ENCODE measurements around the gene HEMK1.

Gene HEMK1

GRCh38 chr3:50633230-50633790, 64.0 kb downstream of the HEMK1 start:
- H3K9me3 ChIP-seq (ENCODE audit: control insufficient read depth, low read length): no peaks in the 10 kb centered on the region
- DNase-seq: no peak
- H3K4me3 ChIP-seq (ENCODE audit: insufficient read depth, low read depth, low read length, poor library complexity, severe bottlenecking): no peak overlapping the region
- peaks cover 4% of the 10 kb centered on the region for H3K36me3 ChIP-seq (ENCODE audit: control insufficient read depth, insufficient read depth, low read length)
- H3K4me1 ChIP-seq (ENCODE audit: control insufficient read depth, insufficient read depth, low read length, poor library complexity, severe bottlenecking): peaks cover 43% of the 10 kb centered on the region
- H3K27ac ChIP-seq (ENCODE audit: insufficient read depth, low read length, poor library complexity, severe bottlenecking): no peak overlapping the region
- H3K27me3 ChIP-seq (replicated peaks; ENCODE audit: control insufficient read depth, insufficient read depth, low read length, poor library complexity, severe bottlenecking): no peaks in the 10 kb centered on the region

GRCh38 chr3:50635066-50635465, 65.7 kb downstream of the HEMK1 start:
- H3K27me3 ChIP-seq (replicated peaks; ENCODE audit: control insufficient read depth, insufficient read depth, low read length, poor library complexity, severe bottlenecking): no peaks in the 10 kb centered on the region
- H3K27ac ChIP-seq (ENCODE audit: insufficient read depth, low read length, poor library complexity, severe bottlenecking): no peak overlapping the region
- H3K36me3 ChIP-seq (ENCODE audit: control insufficient read depth, insufficient read depth, low read length): peaks cover 15% of the 10 kb centered on the region
- no peak for DNase-seq
- peaks cover 40% of the 10 kb centered on the region for H3K4me1 ChIP-seq (ENCODE audit: control insufficient read depth, insufficient read depth, low read length, poor library complexity, severe bottlenecking)
- no peak overlapping the region for H3K4me3 ChIP-seq (ENCODE audit: insufficient read depth, low read depth, low read length, poor library complexity, severe bottlenecking)
- H3K9me3 ChIP-seq (ENCODE audit: control insufficient read depth, low read length): no peaks in the 10 kb centered on the region

GRCh38 chr3:50637011-50637410, 67.7 kb downstream of the HEMK1 start:
- H3K4me1 ChIP-seq (ENCODE audit: control insufficient read depth, insufficient read depth, low read length, poor library complexity, severe bottlenecking): peaks cover 25% of the 10 kb centered on the region
- DNase-seq: no peak
- peaks cover 35% of the 10 kb centered on the region for H3K36me3 ChIP-seq (ENCODE audit: control insufficient read depth, insufficient read depth, low read length)
- no peak overlapping the region for H3K4me3 ChIP-seq (ENCODE audit: insufficient read depth, low read depth, low read length, poor library complexity, severe bottlenecking)
- H3K9me3 ChIP-seq (ENCODE audit: control insufficient read depth, low read length): no peaks in the 10 kb centered on the region
- H3K27ac ChIP-seq (ENCODE audit: insufficient read depth, low read length, poor library complexity, severe bottlenecking): no peak overlapping the region
- H3K27me3 ChIP-seq (replicated peaks; ENCODE audit: control insufficient read depth, insufficient read depth, low read length, poor library complexity, severe bottlenecking): no peaks in the 10 kb centered on the region

- no peaks in the 10 kb centered on the region for H3K27me3 ChIP-seq (replicated peaks; ENCODE audit: control insufficient read depth, insufficient read depth, low read length, poor library complexity, severe bottlenecking)
- H3K4me1 ChIP-seq (ENCODE audit: control insufficient read depth, insufficient read depth, low read length, poor library complexity, severe bottlenecking): peaks cover 16% of the 10 kb centered on the region
- no peak overlapping the region for H3K27ac ChIP-seq (ENCODE audit: insufficient read depth, low read length, poor library complexity, severe bottlenecking)
- H3K9me3 ChIP-seq (ENCODE audit: control insufficient read depth, low read length): no peaks in the 10 kb centered on the region
- H3K4me3 ChIP-seq (ENCODE audit: insufficient read depth, low read depth, low read length, poor library complexity, severe bottlenecking): no peak overlapping the region
- no peak for DNase-seq
- peaks cover 42% of the 10 kb centered on the region for H3K36me3 ChIP-seq (ENCODE audit: control insufficient read depth, insufficient read depth, low read length)
Measured at GRCh38 chr3:50637945-50638344, 68.6 kb downstream of the HEMK1 start.

GRCh38 chr3:50639055-50639494, 69.8 kb downstream of the HEMK1 start:
- Histone ChIP-seq H3K9me3 (ENCODE audit: control insufficient read depth, low read length) (no peaks in the 10 kb centered on the region), H3K36me3 (ENCODE audit: control insufficient read depth, insufficient read depth, low read length) (peaks cover 53% of the 10 kb centered on the region), H3K4me3 (ENCODE audit: insufficient read depth, low read depth, low read length, poor library complexity, severe bottlenecking) (no peak overlapping the region), H3K27me3 (replicated peaks; ENCODE audit: control insufficient read depth, insufficient read depth, low read length, poor library complexity, severe bottlenecking) (no peaks in the 10 kb centered on the region), H3K27ac (ENCODE audit: insufficient read depth, low read length, poor library complexity, severe bottlenecking) (no peak overlapping the region), H3K4me1 (ENCODE audit: control insufficient read depth, insufficient read depth, low read length, poor library complexity, severe bottlenecking) (peaks cover 16% of the 10 kb centered on the region)
- no peak for DNase-seq

- Histone ChIP-seq H3K27me3 (replicated peaks; ENCODE audit: control insufficient read depth, insufficient read depth, low read length, poor library complexity, severe bottlenecking) (no peaks in the 10 kb centered on the region), H3K4me1 (ENCODE audit: control insufficient read depth, insufficient read depth, low read length, poor library complexity, severe bottlenecking) (peaks cover 3% of the 10 kb centered on the region), H3K4me3 (ENCODE audit: insufficient read depth, low read depth, low read length, poor library complexity, severe bottlenecking) (no peak overlapping the region), H3K36me3 (ENCODE audit: control insufficient read depth, insufficient read depth, low read length) (peaks cover 82% of the 10 kb centered on the region), H3K9me3 (ENCODE audit: control insufficient read depth, low read length) (no peaks in the 10 kb centered on the region), H3K27ac (ENCODE audit: insufficient read depth, low read length, poor library complexity, severe bottlenecking) (no peak overlapping the region)
- DNase-seq: no peak
Measured at GRCh38 chr3:50642382-50642781, 73.1 kb downstream of the HEMK1 start.

GRCh38 chr3:50644561-50644960, 75.2 kb downstream of the HEMK1 start:
- no peak for DNase-seq
- no peaks in the 10 kb centered on the region for H3K4me1 ChIP-seq (ENCODE audit: control insufficient read depth, insufficient read depth, low read length, poor library complexity, severe bottlenecking)
- no peaks in the 10 kb centered on the region for H3K27me3 ChIP-seq (replicated peaks; ENCODE audit: control insufficient read depth, insufficient read depth, low read length, poor library complexity, severe bottlenecking)
- no peak overlapping the region for H3K4me3 ChIP-seq (ENCODE audit: insufficient read depth, low read depth, low read length, poor library complexity, severe bottlenecking)
- no peak overlapping the region for H3K27ac ChIP-seq (ENCODE audit: insufficient read depth, low read length, poor library complexity, severe bottlenecking)
- no peaks in the 10 kb centered on the region for H3K9me3 ChIP-seq (ENCODE audit: control insufficient read depth, low read length)
- peaks cover 97% of the 10 kb centered on the region for H3K36me3 ChIP-seq (ENCODE audit: control insufficient read depth, insufficient read depth, low read length)

- no peak for DNase-seq
- H3K27ac ChIP-seq (ENCODE audit: insufficient read depth, low read length, poor library complexity, severe bottlenecking): no peak overlapping the region
- H3K36me3 ChIP-seq (ENCODE audit: control insufficient read depth, insufficient read depth, low read length): peaks cover 89% of the 10 kb centered on the region
- H3K4me3 ChIP-seq (ENCODE audit: insufficient read depth, low read depth, low read length, poor library complexity, severe bottlenecking): no peak overlapping the region
- H3K9me3 ChIP-seq (ENCODE audit: control insufficient read depth, low read length): no peaks in the 10 kb centered on the region
- no peaks in the 10 kb centered on the region for H3K4me1 ChIP-seq (ENCODE audit: control insufficient read depth, insufficient read depth, low read length, poor library complexity, severe bottlenecking)
- H3K27me3 ChIP-seq (replicated peaks; ENCODE audit: control insufficient read depth, insufficient read depth, low read length, poor library complexity, severe bottlenecking): no peaks in the 10 kb centered on the region
Measured at GRCh38 chr3:50645378-50645777, 76.1 kb downstream of the HEMK1 start.
